Measurements from ENCODE around the gene DIAPH2. TPM values are rescaled to one million over a fixed set of nuclear protein-coding genes. Genes with fewer than 3 reads are reported as not detected.

DIAPH2 gene
- total RNA-seq, 2 donors from 2014 or later, result 19.1 to 31.9 TPM

DNA sequence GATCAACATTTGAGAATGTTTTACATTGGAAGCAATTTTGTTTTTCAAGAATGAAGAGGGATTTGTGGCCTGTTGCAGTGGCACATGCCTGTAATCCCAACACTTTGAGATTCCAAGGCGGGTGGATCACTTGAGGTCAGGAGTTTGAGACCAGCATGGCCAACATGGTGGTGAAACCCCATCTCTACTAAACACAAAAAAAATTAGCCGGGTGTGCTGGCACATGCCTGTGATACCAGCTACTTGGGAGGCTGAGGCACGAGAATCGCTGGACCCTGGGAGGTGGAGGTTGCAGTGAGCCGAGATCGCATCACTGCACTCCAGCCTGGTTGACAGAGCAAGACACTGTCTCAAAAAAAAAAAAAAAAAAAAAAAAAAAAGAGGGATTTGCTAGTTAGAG lies 326.9 kb downstream of the DIAPH2 start:
- intact Hi-C loops (cut with DNase I), result no loop called here
- H3K4me1 ChIP-seq, result no peaks in the 10 kb centered on the region
- TF ChIP-seq, protein P1, sequence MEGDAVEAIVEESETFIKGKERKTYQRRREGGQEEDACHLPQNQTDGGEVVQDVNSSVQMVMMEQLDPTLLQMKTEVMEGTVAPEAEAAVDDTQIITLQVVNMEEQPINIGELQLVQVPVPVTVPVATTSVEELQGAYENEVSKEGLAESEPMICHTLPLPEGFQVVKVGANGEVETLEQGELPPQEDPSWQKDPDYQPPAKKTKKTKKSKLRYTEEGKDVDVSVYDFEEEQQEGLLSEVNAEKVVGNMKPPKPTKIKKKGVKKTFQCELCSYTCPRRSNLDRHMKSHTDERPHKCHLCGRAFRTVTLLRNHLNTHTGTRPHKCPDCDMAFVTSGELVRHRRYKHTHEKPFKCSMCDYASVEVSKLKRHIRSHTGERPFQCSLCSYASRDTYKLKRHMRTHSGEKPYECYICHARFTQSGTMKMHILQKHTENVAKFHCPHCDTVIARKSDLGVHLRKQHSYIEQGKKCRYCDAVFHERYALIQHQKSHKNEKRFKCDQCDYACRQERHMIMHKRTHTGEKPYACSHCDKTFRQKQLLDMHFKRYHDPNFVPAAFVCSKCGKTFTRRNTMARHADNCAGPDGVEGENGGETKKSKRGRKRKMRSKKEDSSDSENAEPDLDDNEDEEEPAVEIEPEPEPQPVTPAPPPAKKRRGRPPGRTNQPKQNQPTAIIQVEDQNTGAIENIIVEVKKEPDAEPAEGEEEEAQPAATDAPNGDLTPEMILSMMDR (IDR thresholded peaks at IDR 0.05), result no peak
- H3K9me3 ChIP-seq, result no peaks in the 10 kb centered on the region
- H3K27ac ChIP-seq, result no peak overlapping the region
- H3K27me3 ChIP-seq, result no peaks in the 10 kb centered on the region
- no peak overlapping the region for H3K4me3 ChIP-seq
- no peaks in the 10 kb centered on the region for H3K36me3 ChIP-seq
- no peak overlapping the region for H3K9ac ChIP-seq (ENCODE audit: low read depth in 2 of 2, low read length in 2 of 2)
- no peak for DNase-seq

DNA sequence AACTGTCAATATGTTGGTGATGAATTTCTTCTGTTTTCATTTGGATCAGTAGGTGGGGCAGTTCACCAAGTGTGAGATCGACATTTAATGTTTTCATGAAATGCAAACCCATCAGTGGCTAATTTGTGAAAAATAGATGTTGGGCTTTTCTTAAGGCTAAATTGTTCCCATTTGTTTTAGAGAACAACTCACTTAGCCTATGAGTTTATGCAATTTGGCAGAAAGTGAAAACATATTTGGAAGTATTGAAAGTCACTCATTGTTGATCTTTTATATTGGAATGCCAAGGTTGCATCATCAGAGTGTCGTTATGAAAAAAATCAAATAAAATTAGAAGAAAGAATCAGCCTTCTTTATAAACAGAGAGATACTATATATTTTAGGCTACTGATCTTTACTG lies 331.5 kb downstream of the DIAPH2 start:
- Histone ChIP-seq H3K9ac (ENCODE audit: low read depth in 2 of 2, low read length in 2 of 2) (no peak overlapping the region), H3K27ac (no peak overlapping the region), H3K36me3 (no peaks in the 10 kb centered on the region), H3K9me3 (no peaks in the 10 kb centered on the region), H3K4me1 (no peaks in the 10 kb centered on the region), H3K27me3 (no peaks in the 10 kb centered on the region), H3K4me3 (no peak overlapping the region)
- TF ChIP-seq, protein P1 (IDR thresholded peaks at IDR 0.05), result no peak
- intact Hi-C loops (cut with DNase I), result no loop called here
- no peak for DNase-seq

DNA sequence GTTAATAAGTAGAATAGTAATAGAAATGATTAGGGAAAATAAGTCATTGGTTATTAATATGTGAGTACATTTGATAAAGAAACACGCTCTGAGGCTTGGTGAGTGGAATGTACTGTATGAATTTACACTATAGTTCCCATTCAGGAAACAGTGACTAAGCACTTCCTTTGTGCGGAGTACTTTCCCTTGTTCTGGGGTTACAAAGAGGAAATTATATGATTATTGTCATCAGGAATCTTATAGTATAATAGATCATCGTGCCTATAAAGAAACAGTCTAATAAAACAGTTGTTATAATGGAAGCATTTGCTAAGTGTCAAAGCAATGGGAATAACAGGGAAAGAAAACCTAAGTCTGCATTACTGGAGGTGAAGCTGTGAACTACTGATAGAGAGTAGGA lies 337.0 kb downstream of the DIAPH2 start:
- Histone ChIP-seq H3K9me3 (no peaks in the 10 kb centered on the region), H3K36me3 (no peaks in the 10 kb centered on the region), H3K4me1 (no peaks in the 10 kb centered on the region), H3K27ac (no peak overlapping the region), H3K9ac (ENCODE audit: low read depth in 2 of 2, low read length in 2 of 2) (no peak overlapping the region), H3K4me3 (no peak overlapping the region), H3K27me3 (no peaks in the 10 kb centered on the region)
- no peak for DNase-seq
- TF ChIP-seq, protein P1 (IDR thresholded peaks at IDR 0.05), result no peak
- intact Hi-C loops (cut with DNase I), result no loop called here

DNA sequence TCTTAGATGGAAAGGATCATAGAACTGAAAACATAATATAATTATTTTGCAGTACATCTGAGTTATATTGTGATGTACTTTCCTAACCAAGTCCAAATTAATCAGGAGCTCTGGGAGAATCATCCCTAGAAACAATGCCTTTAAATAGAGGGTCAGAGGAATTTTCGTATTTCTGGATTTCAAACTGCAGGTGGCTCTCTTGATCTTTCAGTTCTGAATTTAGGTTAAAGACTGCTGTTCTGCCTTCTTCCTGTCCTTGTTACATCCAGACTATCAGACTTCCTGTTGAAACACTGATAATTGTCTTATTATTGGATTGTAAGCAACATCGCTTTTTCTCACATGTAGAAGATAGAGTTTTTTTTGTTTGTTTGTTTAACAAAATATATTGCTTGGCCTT lies 341.8 kb downstream of the DIAPH2 start:
- H3K36me3 ChIP-seq, result no peaks in the 10 kb centered on the region
- intact Hi-C loops (cut with DNase I), result no loop called here
- no peaks in the 10 kb centered on the region for H3K27me3 ChIP-seq
- no peaks in the 10 kb centered on the region for H3K4me1 ChIP-seq
- TF ChIP-seq, protein P1 (IDR thresholded peaks at IDR 0.05), result no peak
- H3K4me3 ChIP-seq, result no peak overlapping the region
- no peak for DNase-seq
- no peak overlapping the region for H3K27ac ChIP-seq
- no peaks in the 10 kb centered on the region for H3K9me3 ChIP-seq
- H3K9ac ChIP-seq (ENCODE audit: low read depth in 2 of 2, low read length in 2 of 2), result no peak overlapping the region

DNA sequence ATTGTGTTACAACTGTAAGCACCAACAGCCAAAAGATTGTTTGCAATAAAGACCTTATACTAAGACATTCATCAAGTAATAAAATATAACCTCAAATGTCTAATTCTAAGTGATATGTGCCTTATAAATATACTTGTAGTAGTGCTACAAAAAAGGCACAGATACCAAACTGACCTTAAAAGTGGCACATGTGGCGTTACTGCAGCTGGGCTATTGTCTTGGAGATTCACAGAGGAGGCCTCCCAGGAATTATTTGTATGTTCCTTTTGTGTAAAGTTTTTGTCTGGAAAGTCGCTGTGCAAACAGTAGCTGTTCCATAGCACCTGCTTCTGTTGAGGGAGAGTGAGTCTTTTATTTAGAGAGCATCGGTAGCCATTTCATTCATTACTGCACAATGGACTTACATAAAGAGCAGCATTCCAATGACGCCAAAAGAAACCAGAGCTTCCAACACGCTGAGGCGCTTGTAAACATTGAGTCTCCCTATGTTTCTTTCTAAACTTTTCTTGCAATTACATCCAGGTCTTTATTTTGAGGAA lies 342.8 kb downstream of the DIAPH2 start:
- Histone ChIP-seq H3K27me3 (no peaks in the 10 kb centered on the region), H3K36me3 (no peaks in the 10 kb centered on the region), H3K27ac (no peak overlapping the region), H3K4me1 (no peaks in the 10 kb centered on the region), H3K9ac (ENCODE audit: low read depth in 2 of 2, low read length in 2 of 2) (no peak overlapping the region), H3K9me3 (no peaks in the 10 kb centered on the region), H3K4me3 (no peak overlapping the region)
- TF ChIP-seq, protein P1 (IDR thresholded peaks at IDR 0.05), result no peak
- intact Hi-C loops (cut with DNase I), result no loop called here
- no peak for DNase-seq
